Subcutaneous abdominal adipose tissue (tissue), 5 donors: ENCODE measurements around the gene ERCC5.

Experiments
- H3K27ac ChIP-seq: one replicate; pipeline ENCODE4 v1.7.0; 2013; ENCODE audit warnings: low read depth, mild to moderate bottlenecking, inconsistent platforms, low read length, moderate library complexity
- H3K27me3 ChIP-seq, 5 donors: one replicate each; pipeline ENCODE4 v1.7.0; 2013; ENCODE audit warnings: low read length in 5 of 5, inconsistent platforms in 1 of 5; ENCODE audit not compliant: control insufficient read depth in 5 of 5, insufficient read depth in 4 of 5
- H3K36me3 ChIP-seq, 5 donors: one replicate each; pipeline ENCODE4 v1.7.0; 2013; ENCODE audit warnings: low read length in 5 of 5; ENCODE audit not compliant: control insufficient read depth in 5 of 5, insufficient read depth in 5 of 5
- H3K4me1 ChIP-seq, 5 donors: one replicate each; pipeline ENCODE4 v1.7.0; 2013; ENCODE audit warnings: low read length in 5 of 5, mild to moderate bottlenecking in 3 of 5, moderate library complexity in 1 of 5; ENCODE audit not compliant: control insufficient read depth in 5 of 5, insufficient read depth in 5 of 5
- H3K4me3 ChIP-seq, 5 donors: one replicate each; pipeline ENCODE4 v1.7.0; 2013; ENCODE audit warnings: low read length in 5 of 5, low read depth in 1 of 5
- H3K9ac ChIP-seq, 5 donors: one replicate each; pipeline ENCODE4 v1.7.0; 2013; ENCODE audit warnings: low read length in 5 of 5, mild to moderate bottlenecking in 4 of 5, moderate library complexity in 3 of 5
- H3K9me3 ChIP-seq, 5 donors: one replicate each; pipeline ENCODE4 v1.7.0; 2013; ENCODE audit warnings: low read length in 5 of 5; ENCODE audit not compliant: control insufficient read depth in 5 of 5
- donor health status: healthy.
- donor health status: healthy.
- donor health status: healthy.
- donor health status: healthy.
- donor health status: healthy.

Gene ERCC5

DNA sequence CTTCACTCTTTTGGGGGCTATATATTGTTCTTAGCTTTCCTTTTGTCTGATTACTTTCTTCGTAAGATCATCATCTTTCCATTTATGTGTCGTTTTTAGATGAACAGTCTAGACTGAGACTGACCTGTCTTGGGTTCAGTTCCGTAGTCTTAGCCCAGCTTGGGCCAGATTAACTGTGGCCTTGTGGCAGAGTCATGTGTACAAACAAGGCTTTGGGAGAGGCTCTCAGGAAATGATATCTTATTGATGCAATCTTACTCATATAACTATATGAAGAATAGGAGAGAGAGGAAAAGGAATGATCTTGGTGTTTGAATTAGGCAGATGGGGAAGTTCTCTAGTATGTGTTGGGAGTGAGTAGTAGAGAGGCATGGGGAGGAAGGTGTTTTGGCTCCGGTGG lies 6.8 kb upstream of the ERCC5 start:
- no peak overlapping the region for H3K27ac ChIP-seq
- H3K4me3 ChIP-seq = no peak overlapping the region
- H3K27me3 ChIP-seq = no peaks in the 10 kb centered on the region
- peaks cover 0 to 4% (median 2%) of the 10 kb centered on the region in 5 donors for H3K4me1 ChIP-seq
- no peak overlapping the region for H3K9ac ChIP-seq
- peaks cover 13 to 37% (median 21%) of the 10 kb centered on the region in 5 donors for H3K36me3 ChIP-seq
- no peaks in the 10 kb centered on the region for H3K9me3 ChIP-seq

DNA sequence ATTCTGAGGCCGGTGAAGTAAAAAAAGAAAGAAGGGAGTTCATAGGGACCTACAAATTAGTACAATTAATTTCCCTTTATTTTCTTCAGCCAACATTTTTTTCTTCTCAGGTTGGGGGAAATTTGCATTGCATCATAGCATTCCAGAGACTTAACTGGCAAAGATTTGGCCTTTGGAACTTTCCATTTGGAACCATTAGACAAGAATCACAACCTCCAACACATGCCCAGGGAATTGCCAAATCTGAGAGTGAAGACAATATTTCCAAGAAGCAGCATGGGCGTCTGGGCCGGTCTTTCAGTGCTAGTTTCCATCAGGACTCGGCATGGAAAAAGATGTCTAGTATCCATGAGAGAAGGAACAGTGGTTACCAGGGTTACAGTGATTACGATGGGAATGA lies 6.4 kb upstream of the ERCC5 start:
- no peaks in the 10 kb centered on the region for H3K9me3 ChIP-seq
- H3K36me3 ChIP-seq = peaks cover 12 to 35% (median 20%) of the 10 kb centered on the region in 5 donors
- H3K9ac ChIP-seq = no peak overlapping the region

DNA sequence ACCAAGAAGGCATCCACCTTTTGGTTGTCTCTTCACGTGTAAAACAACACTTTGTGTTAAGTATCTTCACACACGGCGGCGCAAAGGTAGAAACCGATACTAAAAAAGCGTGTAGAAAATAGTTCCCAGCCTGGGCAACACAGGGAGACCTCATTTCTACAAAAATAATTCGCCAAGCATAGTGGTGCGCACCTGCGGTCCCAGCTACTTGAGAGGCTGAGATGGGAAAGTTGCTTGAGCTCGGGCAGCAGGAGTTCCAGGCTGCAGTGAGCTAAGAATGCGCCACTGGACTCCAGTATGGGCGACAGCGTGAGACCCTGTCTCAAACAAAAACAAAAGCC lies 573 bp upstream of the ERCC5 start:
- Histone ChIP-seq H3K9ac (peak overlapping the region; percentile 71 to 99 (median 96)), H3K4me1 (peaks cover 4 to 29% (median 25%) of the 10 kb centered on the region in 5 donors), H3K27me3 (no peaks in the 10 kb centered on the region), H3K4me3 (peak overlapping the region; percentile 88 to 99 (median 97)), H3K27ac (peak overlapping the region; percentile 98), H3K36me3 (peaks cover 0 to 6% (median 0%) of the 10 kb centered on the region in 5 donors), H3K9me3 (no peaks in the 10 kb centered on the region)

More for the DNA sequence above, 6.4 kb upstream of the ERCC5 start:
- Histone ChIP-seq H3K4me1 (peaks cover 0 to 4% (median 2%) of the 10 kb centered on the region in 5 donors), H3K27ac (no peak overlapping the region), H3K4me3 (no peak overlapping the region), H3K27me3 (no peaks in the 10 kb centered on the region)

DNA sequence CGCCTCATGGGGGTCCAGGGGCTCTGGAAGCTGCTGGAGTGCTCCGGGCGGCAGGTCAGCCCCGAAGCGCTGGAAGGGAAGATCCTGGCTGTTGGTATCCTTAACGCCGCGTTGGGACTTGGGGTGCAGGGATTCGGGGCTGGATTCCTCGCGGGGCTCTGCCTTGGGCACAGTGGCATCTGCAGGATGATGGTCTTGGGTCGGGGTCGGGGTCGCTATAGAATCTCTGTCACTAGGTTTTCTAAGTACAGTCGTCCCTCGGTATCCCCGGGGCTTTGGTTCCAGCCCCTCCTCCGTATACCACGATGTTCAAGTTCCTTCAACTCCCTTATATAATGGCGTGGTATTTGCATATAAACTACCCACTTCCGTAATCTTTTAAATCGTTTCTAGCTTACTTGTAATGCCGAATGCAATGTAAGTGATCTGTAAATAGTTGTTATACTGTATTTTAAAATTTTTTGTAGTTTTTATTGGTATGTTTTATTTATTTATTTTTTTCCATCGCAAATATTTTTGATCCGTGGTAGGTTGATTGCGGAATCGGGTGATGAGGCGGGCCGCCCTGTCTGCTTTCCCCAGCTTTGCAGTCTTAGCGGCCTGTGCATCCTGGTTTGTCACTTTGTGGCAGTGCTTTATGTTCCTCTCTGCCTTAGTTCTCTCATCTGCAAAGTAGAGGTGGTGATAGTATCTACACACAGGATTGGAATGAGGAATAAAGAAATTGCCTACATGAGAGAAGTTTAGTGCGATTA lies 606 bp downstream of the ERCC5 start:
- H3K36me3 ChIP-seq = peaks cover 0 to 6% (median 0%) of the 10 kb centered on the region in 5 donors
- H3K27me3 ChIP-seq = no peaks in the 10 kb centered on the region
- peak overlapping the region; percentile 88 to 99 (median 97) for H3K4me3 ChIP-seq
- H3K4me1 ChIP-seq = peaks cover 4 to 29% (median 26%) of the 10 kb centered on the region in 5 donors
- H3K9ac ChIP-seq = peak overlapping the region; percentile 85 to 99 (median 96)
- peak overlapping the region; percentile 98 for H3K27ac ChIP-seq
- H3K9me3 ChIP-seq = no peaks in the 10 kb centered on the region

DNA sequence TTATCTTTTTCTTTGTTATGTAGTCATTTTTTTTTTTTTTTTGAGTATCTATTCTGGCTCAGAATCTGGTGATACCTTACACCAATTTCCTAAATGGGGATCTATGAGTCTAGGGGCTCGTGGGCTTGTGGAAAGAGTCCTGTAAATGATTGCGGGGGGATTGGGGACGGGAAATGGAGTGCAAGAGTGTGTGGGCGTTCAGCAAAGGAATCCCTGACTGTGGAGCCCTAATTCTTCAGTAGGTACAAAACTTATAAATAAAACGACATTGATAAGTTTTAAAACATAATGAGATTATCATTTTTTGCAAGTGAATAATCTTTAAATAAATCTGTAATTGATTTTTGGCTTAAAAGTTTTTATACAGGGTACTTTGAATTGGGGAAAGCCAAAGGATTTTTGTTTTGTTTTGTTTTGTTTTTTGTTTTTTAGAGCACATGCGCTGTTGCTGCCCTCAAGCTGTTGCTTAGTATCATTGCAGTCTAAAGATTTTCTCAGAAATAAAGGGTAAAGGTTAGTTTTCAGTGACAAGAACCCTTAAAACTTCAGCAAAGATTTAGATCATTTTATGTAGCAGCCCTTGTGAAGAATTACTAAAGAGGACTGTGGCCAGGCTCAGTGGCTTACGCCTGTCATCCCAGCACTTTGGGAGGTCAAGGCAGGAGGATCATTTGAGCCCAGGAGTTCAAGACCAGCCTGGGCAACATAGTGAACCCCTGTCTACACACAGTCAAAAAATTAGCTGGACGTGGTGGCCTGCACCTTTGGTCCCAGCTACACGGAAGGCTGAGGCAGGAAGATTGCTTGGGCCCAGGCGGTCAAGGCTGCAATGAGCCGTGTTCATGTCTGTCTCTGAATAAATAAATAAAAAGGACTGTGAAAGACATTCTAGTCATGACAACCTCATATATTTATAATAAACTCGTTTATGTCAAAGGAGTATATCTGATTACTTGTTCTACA lies 1.7 kb downstream of the ERCC5 start:
- H3K4me3 ChIP-seq = peak overlapping the region; percentile 88 to 99 (median 97)
- H3K27me3 ChIP-seq = no peaks in the 10 kb centered on the region
- H3K4me1 ChIP-seq = peaks cover 4 to 29% (median 26%) of the 10 kb centered on the region in 5 donors
- H3K36me3 ChIP-seq = peaks cover 0 to 6% (median 2%) of the 10 kb centered on the region in 5 donors
- no peaks in the 10 kb centered on the region for H3K9me3 ChIP-seq
- peak overlapping the region; percentile 85 to 99 (median 96) for H3K9ac ChIP-seq
- H3K27ac ChIP-seq = peak overlapping the region; percentile 98

DNA sequence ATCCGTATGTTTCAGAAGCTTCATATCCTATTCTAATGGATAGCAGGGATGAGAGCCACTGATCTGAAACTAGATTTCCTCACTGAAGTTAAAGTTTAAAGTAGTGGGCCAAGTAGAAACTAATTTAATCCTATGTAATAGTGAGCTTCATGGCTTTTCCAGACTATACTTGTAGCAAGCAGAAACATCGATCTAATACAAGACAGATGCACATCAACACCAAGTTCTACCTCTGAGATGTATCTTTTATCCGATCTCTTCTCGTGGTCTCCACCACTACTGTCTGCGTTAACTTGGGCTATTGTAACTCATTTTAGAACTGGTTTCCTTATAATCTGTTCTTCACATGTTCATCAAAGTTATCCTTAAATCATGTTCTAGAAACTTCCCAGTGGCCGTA lies 3.1 kb downstream of the ERCC5 start:
- peak overlapping the region; percentile 12 for H3K27ac ChIP-seq
- H3K9me3 ChIP-seq = no peaks in the 10 kb centered on the region
- H3K4me3 ChIP-seq = no peak overlapping the region
- H3K4me1 ChIP-seq = peaks cover 4 to 29% (median 26%) of the 10 kb centered on the region in 5 donors
- H3K36me3 ChIP-seq = peaks cover 5 to 13% (median 10%) of the 10 kb centered on the region in 5 donors
- H3K27me3 ChIP-seq = no peaks in the 10 kb centered on the region
- peak overlapping the region in 1 of 5 donors; percentile 19 for H3K9ac ChIP-seq

DNA sequence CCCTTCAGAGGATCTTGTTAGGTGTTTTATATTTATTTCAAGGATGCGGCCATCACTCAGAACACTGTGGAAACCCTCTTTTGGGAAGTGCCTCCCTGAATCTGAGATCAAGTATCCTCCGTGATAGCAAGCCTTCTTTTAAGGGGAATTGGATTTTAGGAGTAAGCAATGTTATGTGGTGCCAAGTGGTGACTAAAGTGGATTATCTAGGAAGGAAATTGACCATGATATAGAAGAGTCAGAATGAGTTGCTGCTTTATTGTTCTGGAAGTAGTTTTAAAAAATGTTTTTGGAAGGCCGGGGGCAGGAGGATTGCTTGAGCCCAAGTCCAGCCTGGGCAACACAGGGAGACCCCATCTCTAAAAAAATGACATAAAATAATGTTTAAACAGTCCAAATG lies 6.7 kb downstream of the ERCC5 start:
- Histone ChIP-seq H3K27me3 (no peaks in the 10 kb centered on the region), H3K27ac (no peak overlapping the region), H3K9me3 (no peaks in the 10 kb centered on the region), H3K9ac (no peak overlapping the region), H3K4me3 (no peak overlapping the region), H3K4me1 (peaks cover 0 to 16% (median 8%) of the 10 kb centered on the region in 5 donors), H3K36me3 (peaks cover 35 to 46% (median 38%) of the 10 kb centered on the region in 5 donors)

DNA sequence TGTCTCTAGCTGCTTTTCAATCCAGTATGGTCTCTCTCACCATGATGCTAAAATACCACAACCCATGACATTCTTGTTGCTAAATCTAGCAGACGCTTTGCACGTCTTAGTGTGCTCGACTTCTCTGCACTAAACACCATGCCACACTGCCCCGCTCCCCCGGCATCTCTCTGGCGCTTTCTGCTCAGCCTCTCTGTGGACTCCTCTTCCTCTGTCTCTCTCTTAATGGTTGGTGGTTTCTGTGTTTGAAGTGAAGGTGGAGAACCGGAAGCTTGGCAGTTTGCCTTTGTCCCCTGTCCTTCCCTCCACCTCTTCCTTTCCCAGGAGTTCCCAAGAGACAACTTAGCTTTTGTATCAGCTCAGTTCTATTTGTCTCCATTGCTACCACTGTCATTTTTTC lies 8.8 kb downstream of the ERCC5 start:
- Histone ChIP-seq H3K9ac (no peak overlapping the region), H3K27me3 (no peaks in the 10 kb centered on the region), H3K27ac (no peak overlapping the region), H3K4me3 (no peak overlapping the region), H3K36me3 (peaks cover 56 to 67% (median 59%) of the 10 kb centered on the region in 5 donors), H3K9me3 (no peaks in the 10 kb centered on the region), H3K4me1 (peaks cover 0 to 9% (median 0%) of the 10 kb centered on the region in 5 donors)

DNA sequence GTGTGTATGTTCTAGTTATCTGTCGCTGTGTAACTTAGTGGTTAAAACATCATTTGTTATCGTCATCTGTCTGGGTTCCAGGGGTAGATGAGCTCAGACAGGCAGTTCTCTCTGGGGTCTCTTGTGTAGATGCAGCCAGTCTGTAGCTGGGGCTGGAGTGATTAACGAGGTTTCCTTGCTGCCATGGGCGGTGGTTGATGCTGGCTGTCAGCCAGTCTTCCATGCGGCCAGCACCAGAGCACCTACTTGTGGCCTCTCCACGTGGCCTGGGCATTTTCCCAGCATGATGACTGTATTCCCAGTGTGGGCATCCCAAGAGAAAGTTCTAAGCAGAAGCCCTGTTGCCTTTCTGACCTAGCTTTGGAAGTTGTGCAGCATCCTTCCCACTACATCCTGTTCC lies 10.7 kb downstream of the ERCC5 start:
- Histone ChIP-seq H3K9me3 (no peaks in the 10 kb centered on the region), H3K27ac (no peak overlapping the region), H3K4me1 (peaks cover 0 to 6% (median 0%) of the 10 kb centered on the region in 5 donors), H3K36me3 (peaks cover 70 to 82% (median 75%) of the 10 kb centered on the region in 5 donors), H3K9ac (no peak overlapping the region), H3K27me3 (no peaks in the 10 kb centered on the region), H3K4me3 (no peak overlapping the region)
